A549 (cell line): ENCODE measurements around the gene RGS13.
"Not testable (repeated sequence)": the region's sequence is repeated elsewhere in the genome, so short reads cannot be mapped to it uniquely, and the experiment has no call there.

Experiments
- CHD2 ChIP-seq: fragments of 150-350 bp; IDR thresholded peaks from 2 replicates; pipeline ENCODE4 v1.6.1; 2014; ENCODE audit warnings: low read length; ENCODE audit not compliant: partially characterized antibody
- EP300 ChIP-seq, 2 experiments: fragments of >200 bp; sonication (Bioruptor Twin); formaldehyde crosslinking; IDR thresholded peaks; 2 replicates in 1 of 2; 3 replicates in 1 of 2; pipeline ENCODE4 v1.6.1; 2016 to 2017
- JUN ChIP-seq, 2 experiments: fragments of >200 bp; sonication (Bioruptor Twin); formaldehyde crosslinking; IDR thresholded peaks; 2 replicates in 1 of 2; 3 replicates in 1 of 2; pipeline ENCODE4 v1.6.1; 2016 to 2017
- PHF8 ChIP-seq: fragments of 200-600 bp; sonication (generic); IDR thresholded peaks from 2 replicates; pipeline ENCODE4 v1.6.1; 2016; ENCODE audit warnings: low read depth, mild to moderate bottlenecking, antibody characterized with exemption, moderate library complexity, borderline replicate concordance
- POLR2A ChIP-seq: IDR thresholded peaks from 2 replicates; pipeline ENCODE4 v1.6.1; 2012; ENCODE audit warnings: mild to moderate bottlenecking, low read length
- TP53 ChIP-seq: fragments of 250-450 bp; sonication (Bioruptor Pico); IDR thresholded peaks from 2 replicates; pipeline ENCODE4 v1.5.0; 2021; ENCODE audit warnings: mild to moderate bottlenecking, moderate library complexity
- TF ChIP-seq, protein P1 (sequence below): IDR thresholded peaks from 2 replicates; pipeline ENCODE4 v1.6.1; 2012
- TF ChIP-seq, protein P2 (sequence below): fragments of >200 bp; sonication (Bioruptor Twin); formaldehyde crosslinking; IDR thresholded peaks from 3 replicates; pipeline ENCODE4 v1.5.1; 2016
- TF ChIP-seq, protein P3 (sequence below): fragments of 200-600 bp; sonication (generic); IDR thresholded peaks from 2 replicates; pipeline ENCODE4 v1.6.1; 2016; ENCODE audit warnings: antibody characterized with exemption, mild to moderate bottlenecking, moderate library complexity

DNA sequence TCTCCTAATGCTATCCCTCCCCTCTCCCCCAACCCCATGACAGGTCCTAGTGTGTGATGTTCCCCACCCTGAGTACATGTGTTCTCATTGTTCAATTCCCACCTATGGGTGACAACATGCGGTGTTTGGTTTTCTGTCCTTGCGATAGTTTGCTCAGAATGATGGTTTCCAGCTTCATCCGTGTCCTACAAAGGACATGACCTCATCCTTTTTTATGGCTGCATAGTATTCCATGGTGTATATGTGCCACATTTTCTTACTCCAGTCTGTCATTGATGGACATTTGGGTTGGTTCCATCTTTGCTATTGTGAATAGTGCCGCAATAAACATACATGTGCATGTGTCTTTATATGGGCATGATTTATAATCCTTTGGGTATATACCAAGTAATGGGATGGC is 47.1 kb downstream of the RGS13 start:
- TF ChIP-seq, protein P1, sequence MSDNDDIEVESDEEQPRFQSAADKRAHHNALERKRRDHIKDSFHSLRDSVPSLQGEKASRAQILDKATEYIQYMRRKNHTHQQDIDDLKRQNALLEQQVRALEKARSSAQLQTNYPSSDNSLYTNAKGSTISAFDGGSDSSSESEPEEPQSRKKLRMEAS = not testable (repeated sequence)
- not testable (repeated sequence) for TF ChIP-seq JUN (IDR thresholded peaks at IDR 0.05); EP300 (IDR thresholded peaks at IDR 0.05); TP53 (CRISPR knock-in tag); POLR2A; PHF8; CHD2
- TF ChIP-seq, protein P2, sequence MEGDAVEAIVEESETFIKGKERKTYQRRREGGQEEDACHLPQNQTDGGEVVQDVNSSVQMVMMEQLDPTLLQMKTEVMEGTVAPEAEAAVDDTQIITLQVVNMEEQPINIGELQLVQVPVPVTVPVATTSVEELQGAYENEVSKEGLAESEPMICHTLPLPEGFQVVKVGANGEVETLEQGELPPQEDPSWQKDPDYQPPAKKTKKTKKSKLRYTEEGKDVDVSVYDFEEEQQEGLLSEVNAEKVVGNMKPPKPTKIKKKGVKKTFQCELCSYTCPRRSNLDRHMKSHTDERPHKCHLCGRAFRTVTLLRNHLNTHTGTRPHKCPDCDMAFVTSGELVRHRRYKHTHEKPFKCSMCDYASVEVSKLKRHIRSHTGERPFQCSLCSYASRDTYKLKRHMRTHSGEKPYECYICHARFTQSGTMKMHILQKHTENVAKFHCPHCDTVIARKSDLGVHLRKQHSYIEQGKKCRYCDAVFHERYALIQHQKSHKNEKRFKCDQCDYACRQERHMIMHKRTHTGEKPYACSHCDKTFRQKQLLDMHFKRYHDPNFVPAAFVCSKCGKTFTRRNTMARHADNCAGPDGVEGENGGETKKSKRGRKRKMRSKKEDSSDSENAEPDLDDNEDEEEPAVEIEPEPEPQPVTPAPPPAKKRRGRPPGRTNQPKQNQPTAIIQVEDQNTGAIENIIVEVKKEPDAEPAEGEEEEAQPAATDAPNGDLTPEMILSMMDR = not testable (repeated sequence)
- TF ChIP-seq, protein P3, sequence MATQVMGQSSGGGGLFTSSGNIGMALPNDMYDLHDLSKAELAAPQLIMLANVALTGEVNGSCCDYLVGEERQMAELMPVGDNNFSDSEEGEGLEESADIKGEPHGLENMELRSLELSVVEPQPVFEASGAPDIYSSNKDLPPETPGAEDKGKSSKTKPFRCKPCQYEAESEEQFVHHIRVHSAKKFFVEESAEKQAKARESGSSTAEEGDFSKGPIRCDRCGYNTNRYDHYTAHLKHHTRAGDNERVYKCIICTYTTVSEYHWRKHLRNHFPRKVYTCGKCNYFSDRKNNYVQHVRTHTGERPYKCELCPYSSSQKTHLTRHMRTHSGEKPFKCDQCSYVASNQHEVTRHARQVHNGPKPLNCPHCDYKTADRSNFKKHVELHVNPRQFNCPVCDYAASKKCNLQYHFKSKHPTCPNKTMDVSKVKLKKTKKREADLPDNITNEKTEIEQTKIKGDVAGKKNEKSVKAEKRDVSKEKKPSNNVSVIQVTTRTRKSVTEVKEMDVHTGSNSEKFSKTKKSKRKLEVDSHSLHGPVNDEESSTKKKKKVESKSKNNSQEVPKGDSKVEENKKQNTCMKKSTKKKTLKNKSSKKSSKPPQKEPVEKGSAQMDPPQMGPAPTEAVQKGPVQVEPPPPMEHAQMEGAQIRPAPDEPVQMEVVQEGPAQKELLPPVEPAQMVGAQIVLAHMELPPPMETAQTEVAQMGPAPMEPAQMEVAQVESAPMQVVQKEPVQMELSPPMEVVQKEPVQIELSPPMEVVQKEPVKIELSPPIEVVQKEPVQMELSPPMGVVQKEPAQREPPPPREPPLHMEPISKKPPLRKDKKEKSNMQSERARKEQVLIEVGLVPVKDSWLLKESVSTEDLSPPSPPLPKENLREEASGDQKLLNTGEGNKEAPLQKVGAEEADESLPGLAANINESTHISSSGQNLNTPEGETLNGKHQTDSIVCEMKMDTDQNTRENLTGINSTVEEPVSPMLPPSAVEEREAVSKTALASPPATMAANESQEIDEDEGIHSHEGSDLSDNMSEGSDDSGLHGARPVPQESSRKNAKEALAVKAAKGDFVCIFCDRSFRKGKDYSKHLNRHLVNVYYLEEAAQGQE = not testable (repeated sequence)
